Endometrium (tissue), 2 donors: Measurements from ENCODE around the gene ZNF300.
"Not testable (repeated sequence)": the region's sequence is repeated elsewhere in the genome, so short reads cannot be mapped to it uniquely, and the experiment has no call there.

Experiments
- FAIRE-seq: peaks from 2 replicates; lab custom pipeline; 2012; peaks lifted over from hg19 to GRCh38; lab: Jason Lieb, UNC
- donor health status: control.
- donor health status: control.

Gene ZNF300

DNA sequence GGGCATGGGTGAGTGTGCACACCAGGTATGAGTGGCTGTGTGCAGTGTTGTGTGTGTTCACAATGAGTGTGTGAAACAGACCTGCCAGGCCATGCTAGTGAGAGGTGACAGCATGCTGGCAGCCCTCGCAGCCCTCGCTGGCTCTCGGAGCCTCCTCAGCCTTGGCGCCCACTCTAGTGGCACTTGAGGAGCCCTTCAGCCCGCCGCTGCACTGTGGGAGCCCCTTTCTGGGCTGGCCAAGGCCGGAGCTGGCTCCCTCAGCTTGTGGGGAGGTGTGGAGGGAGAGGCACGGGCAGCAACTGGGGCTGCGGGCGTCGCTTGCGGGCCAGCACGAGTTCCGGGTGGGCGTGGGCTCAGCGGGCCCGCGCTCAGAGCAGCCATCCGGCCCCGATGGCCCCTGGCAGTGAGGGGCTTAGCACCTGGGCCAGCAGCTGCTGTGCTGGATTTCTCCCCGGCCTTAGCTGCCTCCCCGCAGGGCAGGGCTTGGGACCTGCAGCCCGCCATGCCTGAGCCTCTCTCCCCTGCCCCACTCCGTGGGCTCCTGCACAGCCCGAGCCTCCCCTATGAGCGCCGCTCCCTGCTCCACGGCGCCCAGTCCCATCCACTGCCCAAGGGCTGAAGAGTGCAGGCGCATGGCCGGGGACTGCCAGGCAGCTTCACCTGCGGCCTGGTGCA, 59.5 kb downstream of the ZNF300 start:
- not testable (repeated sequence) for FAIRE-seq
